HepG2 (cell line): Measurements from ENCODE around the gene SYCE3. TPM values are rescaled to one million over a fixed set of nuclear protein-coding genes. Genes with fewer than 3 reads are reported as not detected.

Experiments
- FOXK2 ChIP-seq: fragments of 450-650 bp; IDR thresholded peaks from 2 replicates; pipeline ENCODE4 v1.6.1; 2016
- FOXO1 ChIP-seq: sonication (generic); formaldehyde crosslinking; IDR thresholded peaks from 2 replicates; pipeline ENCODE4 v1.4.0; 2020; ENCODE audit warnings: missing genetic modification reagents
- KLF9 ChIP-seq: IDR thresholded peaks from 2 replicates; pipeline ENCODE4 v1.6.1; 2016; ENCODE audit warnings: low read depth
- MED8 ChIP-seq: sonication (generic); formaldehyde crosslinking; IDR thresholded peaks from 2 replicates; pipeline ENCODE4 v1.8.1; 2023; ENCODE audit warnings: mild to moderate bottlenecking, missing genetic modification reagents; ENCODE audit not compliant: insufficient replicate concordance
- MIER3 ChIP-seq: IDR thresholded peaks from 2 replicates; pipeline ENCODE4 v1.6.1; 2016; ENCODE audit warnings: missing compliant biosample characterization, borderline replicate concordance
- MLLT10 ChIP-seq: sonication (generic); formaldehyde crosslinking; IDR thresholded peaks from 2 replicates; pipeline ENCODE4 v1.4.0; 2020; ENCODE audit warnings: missing genetic modification reagents
- NBN ChIP-seq: fragments of 450-650 bp; conservative IDR thresholded peaks from 2 replicates; pipeline ENCODE4 v1.6.1; 2017
- NR2F2 ChIP-seq: IDR thresholded peaks from 2 replicates; pipeline ENCODE4 v1.6.1; 2012; ENCODE audit warnings: low read depth, inconsistent platforms, borderline replicate concordance
- SP1 ChIP-seq, 2 experiments: fragments of 450-650 bp in 1 of 2; sonication (generic) in 1 of 2; formaldehyde crosslinking in 1 of 2; IDR thresholded peaks; 2 replicates each; pipeline versions ENCODE4 v1.4.0 to v1.6.1; 2016 to 2020; ENCODE audit warnings: missing genetic modification reagents in 1 of 2
- TOE1 ChIP-seq: sonication (generic); formaldehyde crosslinking; IDR thresholded peaks from 2 replicates; pipeline ENCODE4 v1.4.0; 2020; ENCODE audit warnings: mild to moderate bottlenecking, missing genetic modification reagents
- XBP1 ChIP-seq: sonication (generic); formaldehyde crosslinking; IDR thresholded peaks from 2 replicates; pipeline ENCODE4 v1.5.0; 2020; ENCODE audit warnings: missing genetic modification reagents
- ZC3H13 ChIP-seq: sonication (generic); formaldehyde crosslinking; IDR thresholded peaks from 2 replicates; pipeline ENCODE4 v1.8.1; 2023; ENCODE audit warnings: mild to moderate bottlenecking, missing genetic modification reagents, moderate library complexity
- ZNF563 ChIP-seq: sonication (generic); formaldehyde crosslinking; IDR thresholded peaks from 2 replicates; pipeline ENCODE4 v1.8.0; 2022; ENCODE audit warnings: mild to moderate bottlenecking, moderate library complexity, missing genetic modification reagents
- ZNF747 ChIP-seq: sonication (generic); formaldehyde crosslinking; IDR thresholded peaks from 2 replicates; pipeline ENCODE4 v1.8.1; 2023; ENCODE audit warnings: missing genetic modification reagents, mild to moderate bottlenecking, borderline replicate concordance
- polyA plus RNA-seq, 8 experiments: library from polyadenylated mRNA; depleted of rRNA in 3 of 8; stranded (reverse) in 7 of 8; unstranded in 1 of 8; fragments of >200 nt; fragmentation: Illumina TruSeq in 4 of 8; extraction: Trizol in 4 of 8; gene quantifications; 2 replicates each; pipeline versions ENCODE4 v1.2.1 to v1.2.3, GENCODE V29; 2011 to 2016; ENCODE audit warnings: low read depth in 4 of 8, missing spikeins in 1 of 8, mixed read lengths in 1 of 8; ENCODE audit not compliant: insufficient read depth in 1 of 8
- total RNA-seq, 5 experiments: library from RNA; depleted of rRNA; stranded (reverse); fragments of >200 nt; fragmentation: Illumina TruSeq; extraction: Trizol; gene quantifications; 2 replicates each; pipeline ENCODE4 v1.2.3, GENCODE V29; 2016; ENCODE audit warnings: low read depth in 1 of 5
- TF ChIP-seq, protein P1 (sequence below): sonication (generic); IDR thresholded peaks from 2 replicates; pipeline ENCODE4 v1.6.1; 2016; ENCODE audit warnings: low read depth, borderline replicate concordance
- TF ChIP-seq, protein P2 (sequence below): sonication (generic); formaldehyde crosslinking; IDR thresholded peaks from 2 replicates; pipeline ENCODE4 v1.4.0; 2020; ENCODE audit warnings: missing genetic modification reagents
- TF ChIP-seq, protein P3 (sequence below): sonication (generic); formaldehyde crosslinking; IDR thresholded peaks from 2 replicates; pipeline ENCODE4 v1.5.0; 2020; ENCODE audit warnings: missing genetic modification reagents, mild to moderate bottlenecking, borderline replicate concordance
- TF ChIP-seq, protein P4 (sequence below): sonication (generic); formaldehyde crosslinking; IDR thresholded peaks from 2 replicates; pipeline ENCODE4 v1.5.0; 2020; ENCODE audit warnings: mild to moderate bottlenecking, missing genetic modification reagents
- TF ChIP-seq, protein P5 (sequence below): sonication (generic); formaldehyde crosslinking; conservative IDR thresholded peaks from 2 replicates; pipeline ENCODE4 v1.4.0; 2020; ENCODE audit warnings: missing genetic modification reagents

SYCE3 gene
- total and polyA plus RNA-seq, 2 of the 13 experiments (the other 11 are each of a cell fraction or from before 2014, with no cell fraction given) = not detected

DNA sequence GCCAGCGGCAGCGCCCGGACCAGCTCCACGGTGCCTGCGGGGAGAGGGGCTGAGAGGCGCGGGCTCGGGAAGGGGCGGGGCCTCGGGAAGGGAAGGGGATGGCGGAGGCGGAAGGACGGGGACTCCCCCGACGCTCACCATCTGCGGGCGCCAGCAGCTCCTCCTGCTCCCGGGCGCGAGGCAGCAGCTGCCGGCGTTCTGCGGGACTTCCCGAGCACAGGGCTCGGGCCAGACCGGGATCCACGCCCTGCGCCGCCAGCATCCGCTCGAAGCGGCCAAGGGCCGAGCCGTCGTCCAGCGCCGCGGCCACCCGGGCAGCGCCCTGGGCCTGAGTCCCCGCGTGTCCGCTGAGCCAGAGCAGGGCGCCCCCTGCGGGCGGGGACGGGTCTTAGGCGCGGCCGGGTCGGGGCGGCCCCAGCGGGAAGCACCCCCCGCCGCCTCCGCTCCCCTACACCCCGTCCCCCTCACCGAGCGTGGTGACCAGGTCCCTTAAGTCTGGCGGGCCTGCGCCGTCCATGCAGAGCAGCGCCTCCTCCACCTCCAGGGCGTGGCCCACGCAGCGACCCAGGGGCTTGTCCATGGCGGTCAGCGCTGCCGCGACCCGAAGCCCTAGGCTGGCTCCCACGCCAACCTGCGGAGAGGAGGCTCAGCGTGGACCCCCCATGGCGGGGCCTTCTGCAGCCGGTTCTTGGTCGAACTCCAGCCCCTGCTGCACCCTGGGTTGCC lies 36.4 kb downstream of the SYCE3 start (continued):
- TF ChIP-seq, protein P1, sequence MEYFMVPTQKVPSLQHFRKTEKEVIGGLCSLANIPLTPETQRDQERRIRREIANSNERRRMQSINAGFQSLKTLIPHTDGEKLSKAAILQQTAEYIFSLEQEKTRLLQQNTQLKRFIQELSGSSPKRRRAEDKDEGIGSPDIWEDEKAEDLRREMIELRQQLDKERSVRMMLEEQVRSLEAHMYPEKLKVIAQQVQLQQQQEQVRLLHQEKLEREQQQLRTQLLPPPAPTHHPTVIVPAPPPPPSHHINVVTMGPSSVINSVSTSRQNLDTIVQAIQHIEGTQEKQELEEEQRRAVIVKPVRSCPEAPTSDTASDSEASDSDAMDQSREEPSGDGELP = no peak
- TF ChIP-seq MIER3 (CRISPR knock-in tag) = no peak
- no peak for TF ChIP-seq ZNF747
- TF ChIP-seq, protein P2, sequence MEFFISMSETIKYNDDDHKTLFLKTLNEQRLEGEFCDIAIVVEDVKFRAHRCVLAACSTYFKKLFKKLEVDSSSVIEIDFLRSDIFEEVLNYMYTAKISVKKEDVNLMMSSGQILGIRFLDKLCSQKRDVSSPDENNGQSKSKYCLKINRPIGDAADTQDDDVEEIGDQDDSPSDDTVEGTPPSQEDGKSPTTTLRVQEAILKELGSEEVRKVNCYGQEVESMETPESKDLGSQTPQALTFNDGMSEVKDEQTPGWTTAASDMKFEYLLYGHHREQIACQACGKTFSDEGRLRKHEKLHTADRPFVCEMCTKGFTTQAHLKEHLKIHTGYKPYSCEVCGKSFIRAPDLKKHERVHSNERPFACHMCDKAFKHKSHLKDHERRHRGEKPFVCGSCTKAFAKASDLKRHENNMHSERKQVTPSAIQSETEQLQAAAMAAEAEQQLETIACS (CRISPR knock-in tag) = peak; percentile 43; the same call in 1 of the 2 replicates
- no peak for TF ChIP-seq XBP1 (CRISPR knock-in tag)
- TF ChIP-seq, protein P3, sequence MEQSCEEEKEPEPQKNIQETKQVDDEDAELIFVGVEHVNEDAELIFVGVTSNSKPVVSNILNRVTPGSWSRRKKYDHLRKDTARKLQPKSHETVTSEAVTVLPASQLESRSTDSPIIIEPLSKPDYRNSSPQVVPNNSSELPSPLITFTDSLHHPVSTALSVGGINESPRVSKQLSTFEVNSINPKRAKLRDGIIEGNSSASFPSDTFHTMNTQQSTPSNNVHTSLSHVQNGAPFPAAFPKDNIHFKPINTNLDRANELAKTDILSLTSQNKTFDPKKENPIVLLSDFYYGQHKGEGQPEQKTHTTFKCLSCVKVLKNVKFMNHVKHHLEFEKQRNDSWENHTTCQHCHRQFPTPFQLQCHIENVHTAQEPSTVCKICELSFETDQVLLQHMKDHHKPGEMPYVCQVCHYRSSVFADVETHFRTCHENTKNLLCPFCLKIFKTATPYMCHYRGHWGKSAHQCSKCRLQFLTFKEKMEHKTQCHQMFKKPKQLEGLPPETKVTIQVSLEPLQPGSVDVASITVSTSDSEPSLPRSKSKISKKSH (CRISPR knock-in tag) = no peak
- no peak; the same call in 1 of the 2 replicates for TF ChIP-seq TOE1 (CRISPR knock-in tag)
- TF ChIP-seq NR2F2 = no peak
- TF ChIP-seq, protein P4, sequence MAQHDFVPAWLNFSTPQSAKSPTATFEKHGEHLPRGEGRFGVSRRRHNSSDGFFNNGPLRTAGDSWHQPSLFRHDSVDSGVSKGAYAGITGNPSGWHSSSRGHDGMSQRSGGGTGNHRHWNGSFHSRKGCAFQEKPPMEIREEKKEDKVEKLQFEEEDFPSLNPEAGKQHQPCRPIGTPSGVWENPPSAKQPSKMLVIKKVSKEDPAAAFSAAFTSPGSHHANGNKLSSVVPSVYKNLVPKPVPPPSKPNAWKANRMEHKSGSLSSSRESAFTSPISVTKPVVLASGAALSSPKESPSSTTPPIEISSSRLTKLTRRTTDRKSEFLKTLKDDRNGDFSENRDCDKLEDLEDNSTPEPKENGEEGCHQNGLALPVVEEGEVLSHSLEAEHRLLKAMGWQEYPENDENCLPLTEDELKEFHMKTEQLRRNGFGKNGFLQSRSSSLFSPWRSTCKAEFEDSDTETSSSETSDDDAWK (CRISPR knock-in tag) = no peak
- TF ChIP-seq, protein P5, sequence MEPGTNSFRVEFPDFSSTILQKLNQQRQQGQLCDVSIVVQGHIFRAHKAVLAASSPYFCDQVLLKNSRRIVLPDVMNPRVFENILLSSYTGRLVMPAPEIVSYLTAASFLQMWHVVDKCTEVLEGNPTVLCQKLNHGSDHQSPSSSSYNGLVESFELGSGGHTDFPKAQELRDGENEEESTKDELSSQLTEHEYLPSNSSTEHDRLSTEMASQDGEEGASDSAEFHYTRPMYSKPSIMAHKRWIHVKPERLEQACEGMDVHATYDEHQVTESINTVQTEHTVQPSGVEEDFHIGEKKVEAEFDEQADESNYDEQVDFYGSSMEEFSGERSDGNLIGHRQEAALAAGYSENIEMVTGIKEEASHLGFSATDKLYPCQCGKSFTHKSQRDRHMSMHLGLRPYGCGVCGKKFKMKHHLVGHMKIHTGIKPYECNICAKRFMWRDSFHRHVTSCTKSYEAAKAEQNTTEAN (CRISPR knock-in tag) = no peak
- TF ChIP-seq SP1 (IDR thresholded peaks at IDR 0.05) = no peak
- 0 out of 2 replicates have a peak, but pooled peaks have one; percentile 16 for TF ChIP-seq SP1 (CRISPR knock-in tag; IDR thresholded peaks at IDR 0.05)
- TF ChIP-seq FOXK2 = no peak
- no peak for TF ChIP-seq FOXO1 (CRISPR knock-in tag)
- TF ChIP-seq MLLT10 (CRISPR knock-in tag) = no peak
- TF ChIP-seq NBN = no peak
- no peak for TF ChIP-seq MED8
- no peak for TF ChIP-seq ZNF563 (CRISPR knock-in tag)
- TF ChIP-seq ZC3H13 (CRISPR knock-in tag) = no peak
- no peak for TF ChIP-seq KLF9
